Muscle of arm (tissue), 12 donors: ENCODE results near the gene PGM3. TPM values are rescaled to one million over a fixed set of nuclear protein-coding genes. Genes with fewer than 3 reads are reported as not detected.

Source experiments
- DNase-seq: peaks from one replicate; pipeline ENCODE4 v3.0.0-alpha.2; 2013
- polyA plus RNA-seq, 12 donors: library from polyadenylated mRNA; unstranded; fragments of 120-200 nt; gene quantifications; one replicate each; pipeline ENCODE4 v1.2.1, GENCODE V29; 2013; ENCODE audit not compliant: insufficient read length in 12 of 12

PGM3 gene
- polyA plus RNA-seq, 12 donors, result 24.1 to 77.4 (median 42.2) TPM; not detected in 1

DNA sequence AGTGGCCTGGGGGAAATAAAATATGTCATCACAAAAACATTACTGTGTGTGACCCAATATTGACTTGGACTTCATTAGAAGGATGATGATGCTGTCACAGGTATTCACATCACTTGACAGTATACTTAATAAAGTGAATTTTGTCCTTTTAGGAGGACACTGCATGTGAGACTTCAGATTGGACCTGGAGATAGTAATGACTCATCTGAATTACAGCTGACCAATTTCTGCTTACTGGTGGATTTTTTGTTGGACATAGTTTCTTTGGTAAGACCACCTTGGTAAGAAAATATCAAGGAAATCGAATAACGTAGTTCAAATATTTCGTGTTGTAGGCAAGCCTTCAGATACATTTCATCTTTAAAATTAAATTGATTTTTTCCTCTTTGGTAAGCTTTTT, 68.5 kb downstream of the PGM3 start:
- no peak for DNase-seq

GRCh38 chr6:83119742-83120300, 73.2 kb downstream of the PGM3 start:
- DNase-seq, result no peak

DNA sequence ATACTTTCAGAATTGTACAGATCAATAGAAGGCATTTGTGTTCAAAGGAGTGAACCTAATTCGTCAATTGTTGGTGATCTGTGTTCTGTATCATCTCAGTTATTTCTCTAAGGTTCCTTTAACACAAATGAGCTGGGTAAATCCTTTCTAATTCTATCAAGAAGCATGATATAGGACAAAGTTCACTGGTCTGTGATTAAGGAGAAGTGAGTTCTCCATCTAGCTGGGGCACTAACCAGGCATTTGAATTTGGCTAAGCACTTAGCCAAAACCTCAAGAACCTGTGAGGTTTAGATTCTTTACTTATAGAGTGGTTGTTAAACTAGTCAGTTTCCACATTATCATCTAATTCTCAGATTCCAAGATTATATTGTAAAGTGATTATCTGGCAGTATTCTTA, 75.3 kb downstream of the PGM3 start:
- no peak for DNase-seq

Other genes with a start within 250 kb of the PGM3 start
- gene UBE3D, start 127.4 kb downstream of the PGM3 start, polyA plus RNA-seq, result 10 to 100 TPM in 4 of 12 donors, 1 to 10 TPM in 7, not detected in 1; 5.7 to 25.3 (median 9.2) TPM
- 10 to 100 TPM in 11 of 12 donors, not detected in 1; 11.8 to 19.4 (median 15.0) TPM for gene DOP1A, start 125.6 kb downstream of the PGM3 start, polyA plus RNA-seq
- 1 to 10 TPM in 10 of 12 donors, not detected in 2; 3.0 to 5.3 (median 4.2) TPM for gene RWDD2A, start 92 bp upstream of the PGM3 start, polyA plus RNA-seq
- gene ME1, start 237.8 kb upstream of the PGM3 start, polyA plus RNA-seq, result 1 to 10 TPM in 10 of 12 donors, not detected in 2; 1.5 to 2.4 (median 1.9) TPM